ENCODE results near the gene TIPARP.

The TIPARP gene

GRCh38 chr3:156674046-156674910 is at the start of gene TIPARP:
TIPARP (plus strand) TSS chr3:156674590; CDS start chr3:156677698, 3,108 bp downstream.
- peak; percentile 99 for DNase-seq (ENCODE audit: low spot score)

- DNase-seq (ENCODE audit: low spot score) = peak; percentile 61
Observed at GRCh38 chr3:156626104-156626503, 48.3 kb upstream of the TIPARP start.

- DNase-seq (ENCODE audit: low spot score) = no peak
Observed at GRCh38 chr3:156627946-156628569, 46.3 kb upstream of the TIPARP start.

GRCh38 chr3:156628836-156629618 is 45.4 kb upstream of the TIPARP start:
- DNase-seq (ENCODE audit: low spot score) = no peak

GRCh38 chr3:156630081-156630772 is 44.2 kb upstream of the TIPARP start:
- no peak for DNase-seq (ENCODE audit: low spot score)

- no peak for DNase-seq (ENCODE audit: low spot score)
Observed at GRCh38 chr3:156630773-156631093, 43.7 kb upstream of the TIPARP start.

GRCh38 chr3:156631323-156631722 is 43.1 kb upstream of the TIPARP start:
- DNase-seq (ENCODE audit: low spot score) = no peak

- DNase-seq (ENCODE audit: low spot score) = no peak
Observed at GRCh38 chr3:156632601-156633000, 41.8 kb upstream of the TIPARP start.

- no peak for DNase-seq (ENCODE audit: low spot score)
Observed at GRCh38 chr3:156633335-156633734, 41.1 kb upstream of the TIPARP start.

GRCh38 chr3:156635034-156635433 is 39.4 kb upstream of the TIPARP start:
- no peak for DNase-seq (ENCODE audit: low spot score)

- DNase-seq (ENCODE audit: low spot score) = no peak
Observed at GRCh38 chr3:156635973-156636372, 38.4 kb upstream of the TIPARP start.

- no peak for DNase-seq (ENCODE audit: low spot score)
Observed at GRCh38 chr3:156637480-156638022, 36.8 kb upstream of the TIPARP start.

- DNase-seq (ENCODE audit: low spot score) = no peak
Observed at GRCh38 chr3:156638271-156638670, 36.1 kb upstream of the TIPARP start.

- no peak for DNase-seq (ENCODE audit: low spot score)
Observed at GRCh38 chr3:156639414-156640023, 34.9 kb upstream of the TIPARP start.

- no peak for DNase-seq (ENCODE audit: low spot score)
Observed at GRCh38 chr3:156641618-156641975, 32.8 kb upstream of the TIPARP start.

GRCh38 chr3:156642750-156643728 is 31.4 kb upstream of the TIPARP start:
- peak; percentile 37 for DNase-seq (ENCODE audit: low spot score)

- DNase-seq (ENCODE audit: low spot score) = peak; percentile 26
Observed at GRCh38 chr3:156643729-156644389, 30.5 kb upstream of the TIPARP start.

GRCh38 chr3:156644958-156645357 is 29.4 kb upstream of the TIPARP start:
- DNase-seq (ENCODE audit: low spot score) = no peak

GRCh38 chr3:156646958-156647357 is 27.4 kb upstream of the TIPARP start:
- DNase-seq (ENCODE audit: low spot score) = no peak

GRCh38 chr3:156648086-156648485 is 26.3 kb upstream of the TIPARP start:
- no peak for DNase-seq (ENCODE audit: low spot score)
